ENCODE measurements around the gene CALD1. TPM values are rescaled to one million over a fixed set of nuclear protein-coding genes. Genes with fewer than 3 reads are reported as not detected.
"Not testable (repeated sequence)": the region's sequence is repeated elsewhere in the genome, so short reads cannot be mapped to it uniquely, and the experiment has no call there.

CALD1 gene
- total RNA-seq, 2 donors from 2014 or later = 0.62 to 9.2 TPM

DNA sequence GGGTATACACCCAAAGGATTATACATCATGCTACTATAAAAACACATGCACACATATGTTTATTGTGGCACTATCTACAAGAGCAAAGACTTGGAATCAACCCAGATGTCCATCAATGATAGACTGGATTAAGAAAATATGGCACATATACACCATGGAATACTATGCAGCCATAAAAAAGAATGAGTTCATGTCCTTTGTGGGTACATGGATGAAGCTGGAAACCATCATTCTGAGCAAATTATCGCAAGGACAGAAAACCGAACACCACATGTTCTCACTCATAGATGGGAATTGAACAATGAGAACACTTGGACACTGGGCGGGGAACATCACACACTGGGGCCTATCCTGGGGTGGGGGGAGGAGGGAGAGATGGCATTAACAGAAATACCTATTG lies 202.2 kb downstream of the CALD1 start:
- ATAC-seq; H3K4me3 Mint-ChIP-seq; H3K36me3 Mint-ChIP-seq (ENCODE audit: low read depth); H3K4me1 Mint-ChIP-seq; DNase-seq; H3K27me3 Mint-ChIP-seq; H3K27ac Mint-ChIP-seq; H3K9me3 ChIP-seq (ENCODE audit: control insufficient read depth, low read length, poor library complexity, severe bottlenecking): not testable (repeated sequence)

DNA sequence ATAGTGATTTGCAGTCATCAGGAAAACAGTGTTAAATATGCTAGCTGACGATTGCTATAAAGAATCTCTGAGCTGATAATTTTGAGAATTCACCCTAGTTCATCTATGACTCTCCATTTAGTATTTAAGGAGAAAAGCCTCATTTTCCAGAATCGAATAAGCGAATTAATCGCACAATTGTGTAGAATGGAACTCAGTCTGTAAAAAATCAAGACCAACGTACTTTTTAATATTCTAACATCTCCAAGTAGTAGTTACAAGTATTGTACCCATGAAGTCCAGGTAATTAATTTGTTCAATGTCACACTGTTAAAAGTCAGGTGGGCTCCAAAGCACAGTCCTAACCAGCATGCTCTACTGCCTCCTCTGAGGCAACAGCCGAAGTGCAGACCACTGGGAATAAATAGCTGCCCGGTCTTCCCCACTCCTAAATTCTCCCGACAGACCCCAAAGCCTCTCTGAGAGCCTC lies 206.5 kb downstream of the CALD1 start:
- DNase-seq = no peak
- Mint-ChIP-seq H3K4me3 (peak overlapping the region; percentile 98), H3K36me3 (ENCODE audit: low read depth) (peaks cover 2% of the 10 kb centered on the region), H3K27ac (peak overlapping the region; percentile 98), H3K4me1 (peaks cover 25% of the 10 kb centered on the region), H3K27me3 (no peaks in the 10 kb centered on the region)
- peak; percentile 68 for ATAC-seq
- no peaks in the 10 kb centered on the region for H3K9me3 ChIP-seq (ENCODE audit: control insufficient read depth, low read length, poor library complexity, severe bottlenecking)

- H3K27me3 Mint-ChIP-seq = no peaks in the 10 kb centered on the region
- ATAC-seq (peak; percentile 94), DNase-seq (peak; percentile 68 to 82 (median 70))
- H3K4me1 Mint-ChIP-seq = peaks cover 32% of the 10 kb centered on the region
- peak within 1 kb of the TSS; percentile 98 for H3K27ac Mint-ChIP-seq
- peaks cover 2% of the 10 kb centered on the region for H3K36me3 Mint-ChIP-seq (ENCODE audit: low read depth)
- H3K9me3 ChIP-seq (ENCODE audit: control insufficient read depth, low read length, poor library complexity, severe bottlenecking) = no peaks in the 10 kb centered on the region
- peak within 1 kb of the TSS; percentile 98 for H3K4me3 Mint-ChIP-seq
Observed at GRCh38 chr7:134986363-134987251, 207.2 kb downstream of the CALD1 start, which contains the start of gene AGBL3. Gene AGBL3 (plus strand): TSS chr7:134986508. CDS start chr7:134987934, 1,426 bp downstream.

DNA sequence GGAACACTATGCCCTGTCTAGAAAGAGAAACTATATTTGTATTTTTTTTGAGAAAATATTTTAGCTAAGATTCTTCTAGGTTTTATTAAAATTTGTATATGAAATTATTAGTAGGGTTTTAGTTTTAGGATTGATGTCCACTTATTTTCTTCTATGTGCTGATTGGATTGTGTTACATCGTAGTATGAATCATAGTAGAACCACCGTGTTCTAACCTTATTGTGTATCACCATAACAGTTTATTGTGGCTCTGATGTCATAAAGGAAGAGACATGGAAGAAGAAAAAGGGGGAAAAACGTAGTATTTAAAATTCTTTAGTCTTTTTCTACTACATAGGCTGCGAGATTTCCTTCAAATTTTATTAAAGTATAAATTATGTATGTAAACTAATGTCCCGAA lies 208.7 kb downstream of the CALD1 start:
- Mint-ChIP-seq H3K36me3 (ENCODE audit: low read depth) (peaks cover 2% of the 10 kb centered on the region), H3K4me1 (peaks cover 38% of the 10 kb centered on the region), H3K4me3 (no peak overlapping the region), H3K27me3 (no peaks in the 10 kb centered on the region), H3K27ac (no peak overlapping the region)
- ATAC-seq (no peak), DNase-seq (no peak)
- no peaks in the 10 kb centered on the region for H3K9me3 ChIP-seq (ENCODE audit: control insufficient read depth, low read length, poor library complexity, severe bottlenecking)

GRCh38 chr7:134991469-134992339 lies 212.3 kb downstream of the CALD1 start:
- Mint-ChIP-seq H3K27me3 (no peaks in the 10 kb centered on the region), H3K4me1 (peaks cover 32% of the 10 kb centered on the region), H3K27ac (peak overlapping the region; percentile 69), H3K4me3 (no peak overlapping the region), H3K36me3 (ENCODE audit: low read depth) (peaks cover 4% of the 10 kb centered on the region)
- H3K9me3 ChIP-seq (ENCODE audit: control insufficient read depth, low read length, poor library complexity, severe bottlenecking) = no peaks in the 10 kb centered on the region
- DNase-seq = no peak
- ATAC-seq = no peak

DNA sequence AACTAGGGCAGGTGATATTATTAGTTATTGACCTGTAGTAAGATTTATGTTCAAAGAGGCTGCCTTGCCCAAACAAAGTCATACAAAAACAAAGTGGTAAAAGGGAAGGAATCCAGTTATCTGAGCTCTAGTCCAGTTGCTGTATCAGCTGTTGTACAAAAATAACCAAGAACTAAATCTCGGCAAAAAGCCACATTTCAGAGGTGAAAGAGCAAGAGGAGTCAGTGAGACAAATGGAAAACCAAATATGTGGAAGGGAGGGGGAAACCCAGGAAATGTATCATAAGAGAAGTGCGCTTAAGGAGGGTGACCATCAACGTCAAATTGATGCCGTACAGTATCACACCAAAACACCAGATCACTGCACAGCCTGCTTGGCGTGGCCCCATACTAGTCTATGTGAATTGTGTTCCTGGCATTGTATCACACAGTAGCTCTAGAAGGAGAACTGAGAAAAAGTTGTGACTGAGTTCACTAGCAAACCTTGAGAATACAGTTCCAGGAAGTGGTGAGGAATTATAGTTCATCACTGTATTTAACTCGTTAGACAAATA lies 213.3 kb downstream of the CALD1 start:
- H3K4me3 Mint-ChIP-seq = no peak overlapping the region
- no peaks in the 10 kb centered on the region for H3K9me3 ChIP-seq (ENCODE audit: control insufficient read depth, low read length, poor library complexity, severe bottlenecking)
- peaks cover 4% of the 10 kb centered on the region for H3K36me3 Mint-ChIP-seq (ENCODE audit: low read depth)
- H3K4me1 Mint-ChIP-seq = peaks cover 30% of the 10 kb centered on the region
- no peak for DNase-seq
- peak; percentile 48 for ATAC-seq
- H3K27me3 Mint-ChIP-seq = no peaks in the 10 kb centered on the region
- H3K27ac Mint-ChIP-seq = peak overlapping the region; percentile 69

DNA sequence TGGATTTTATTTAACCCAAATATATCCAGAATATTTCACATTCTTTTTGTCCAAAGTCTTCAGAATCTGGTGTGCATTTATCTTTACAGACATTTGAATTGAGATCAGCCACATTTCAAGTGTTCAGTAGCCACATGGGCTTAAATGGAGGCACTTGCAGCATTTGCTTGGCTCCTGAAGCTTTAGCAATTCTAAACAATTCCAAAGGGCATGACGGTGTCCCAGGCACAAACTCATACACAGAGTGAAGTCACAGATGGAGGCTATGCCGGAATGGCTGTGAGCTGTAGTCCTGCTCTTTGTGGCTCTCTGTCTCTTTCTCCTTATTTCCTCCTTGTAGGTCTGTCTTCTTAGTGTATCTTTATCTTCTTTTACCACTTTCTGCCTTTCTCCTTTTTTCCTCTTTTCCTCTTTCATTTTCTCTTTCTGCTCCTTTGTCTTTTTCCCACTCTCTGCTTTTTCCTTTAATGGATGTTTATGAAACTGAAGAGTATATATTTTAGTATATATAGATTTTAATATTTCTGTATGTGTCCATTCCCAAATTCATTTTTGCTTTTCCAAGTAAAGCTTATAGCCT lies 214.5 kb downstream of the CALD1 start:
- no peak overlapping the region for H3K27ac Mint-ChIP-seq
- H3K9me3 ChIP-seq (ENCODE audit: control insufficient read depth, low read length, poor library complexity, severe bottlenecking) = no peaks in the 10 kb centered on the region
- no peak overlapping the region for H3K4me3 Mint-ChIP-seq
- H3K4me1 Mint-ChIP-seq = peaks cover 30% of the 10 kb centered on the region
- ATAC-seq = no peak
- H3K27me3 Mint-ChIP-seq = no peaks in the 10 kb centered on the region
- peaks cover 8% of the 10 kb centered on the region for H3K36me3 Mint-ChIP-seq (ENCODE audit: low read depth)
- DNase-seq = no peak

DNA sequence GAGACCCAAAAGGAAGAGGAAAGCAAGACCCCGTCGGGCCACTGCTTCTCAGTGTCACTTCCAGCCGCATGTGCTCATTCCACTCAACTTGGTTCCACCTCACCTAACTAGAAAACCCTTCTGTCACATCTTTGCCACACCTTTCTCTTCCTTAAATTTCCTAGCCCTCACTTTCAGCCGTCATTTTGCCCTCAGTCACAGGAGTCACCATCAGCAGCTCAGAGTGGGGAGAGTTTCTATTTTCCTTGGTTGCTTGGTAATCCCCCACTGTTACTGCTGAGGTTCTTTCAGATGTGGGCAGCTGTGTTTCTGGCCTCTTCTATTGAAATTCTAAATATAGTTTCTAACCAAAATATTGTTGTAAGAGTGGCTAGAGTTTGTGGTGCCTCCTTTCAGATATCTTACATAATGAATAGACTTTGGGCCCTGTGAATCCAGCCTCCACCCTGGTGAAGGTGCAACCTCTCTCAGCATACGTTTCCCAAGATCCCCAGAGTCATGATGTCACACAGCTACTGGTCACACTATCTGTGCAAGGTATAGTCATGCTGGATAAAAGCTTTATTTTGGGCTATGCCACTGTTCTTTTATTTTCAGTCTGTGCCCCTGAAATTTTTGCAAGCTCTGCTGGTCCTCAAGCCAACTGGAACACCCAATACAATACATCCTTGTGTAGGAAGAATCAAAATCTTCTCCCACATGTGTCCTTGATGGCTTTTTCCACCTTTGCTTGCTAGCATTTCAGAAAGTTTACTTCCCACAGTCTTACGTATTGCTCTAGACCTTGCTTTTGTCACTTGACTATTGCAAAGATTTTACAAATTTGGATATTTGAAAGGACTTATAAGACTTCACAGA lies 216.0 kb downstream of the CALD1 start:
- Mint-ChIP-seq H3K27me3 (no peaks in the 10 kb centered on the region), H3K36me3 (ENCODE audit: low read depth) (peaks cover 6% of the 10 kb centered on the region), H3K27ac (peak overlapping the region; percentile 88), H3K4me3 (peak overlapping the region; percentile 45), H3K4me1 (peaks cover 22% of the 10 kb centered on the region)
- no peak for DNase-seq
- peak; percentile 70 for ATAC-seq
- no peaks in the 10 kb centered on the region for H3K9me3 ChIP-seq (ENCODE audit: control insufficient read depth, low read length, poor library complexity, severe bottlenecking)

GRCh38 chr7:134996097-134996550 lies 216.7 kb downstream of the CALD1 start:
- ATAC-seq (no peak), DNase-seq (no peak)
- no peak overlapping the region for H3K27ac Mint-ChIP-seq
- H3K4me1 Mint-ChIP-seq = peaks cover 16% of the 10 kb centered on the region
- no peaks in the 10 kb centered on the region for H3K27me3 Mint-ChIP-seq
- H3K9me3 ChIP-seq (ENCODE audit: control insufficient read depth, low read length, poor library complexity, severe bottlenecking) = no peaks in the 10 kb centered on the region
- H3K4me3 Mint-ChIP-seq = no peak overlapping the region
- H3K36me3 Mint-ChIP-seq (ENCODE audit: low read depth) = peaks cover 6% of the 10 kb centered on the region

GRCh38 chr7:134997214-134997885 lies 217.9 kb downstream of the CALD1 start:
- H3K9me3 ChIP-seq (ENCODE audit: control insufficient read depth, low read length, poor library complexity, severe bottlenecking) = no peaks in the 10 kb centered on the region
- ATAC-seq = no peak
- Mint-ChIP-seq H3K4me3 (no peak overlapping the region), H3K36me3 (ENCODE audit: low read depth) (peaks cover 6% of the 10 kb centered on the region), H3K27ac (no peak overlapping the region), H3K27me3 (no peaks in the 10 kb centered on the region), H3K4me1 (peaks cover 10% of the 10 kb centered on the region)
- DNase-seq = no peak

DNA sequence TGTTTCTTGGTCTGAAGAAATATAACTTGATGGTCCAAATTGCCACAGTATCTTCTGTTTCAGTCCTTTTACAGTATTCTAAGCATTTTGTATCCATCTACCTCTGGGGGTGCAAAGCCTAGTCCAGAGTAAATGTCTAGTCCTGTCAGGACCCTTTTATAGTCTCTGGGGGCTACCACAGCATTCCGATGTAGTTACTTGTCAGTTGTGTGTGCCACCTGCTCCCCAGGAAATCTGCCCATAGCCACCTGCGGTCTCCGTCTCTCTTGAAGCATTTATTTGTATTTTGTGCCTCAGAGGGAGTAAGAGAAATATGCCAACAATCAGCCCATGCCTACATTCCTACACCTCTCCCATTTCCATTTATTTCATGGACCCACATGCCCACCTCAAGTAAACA lies 219.7 kb downstream of the CALD1 start:
- H3K27me3 Mint-ChIP-seq = no peaks in the 10 kb centered on the region

More for the DNA sequence above, 219.7 kb downstream of the CALD1 start:
- Mint-ChIP-seq H3K27ac (no peak overlapping the region), H3K4me1 (peaks cover 6% of the 10 kb centered on the region), H3K4me3 (no peak overlapping the region), H3K36me3 (ENCODE audit: low read depth) (peaks cover 6% of the 10 kb centered on the region)
- no peak for DNase-seq
- ATAC-seq = no peak
- H3K9me3 ChIP-seq (ENCODE audit: control insufficient read depth, low read length, poor library complexity, severe bottlenecking) = no peaks in the 10 kb centered on the region
